HEK293 (cell line): ENCODE measurements around the gene ARMH3.

Experiments used
- CTCF ChIA-PET: fragments of 350-600 bp; formaldehyde crosslinking; extraction: SDS; loops from one replicate; lab custom pipeline; 2021; ENCODE audit warnings: antibody characterized with exemption; lab: Yijun Ruan, JAX
- POLR2A ChIA-PET: fragments of 300-600 bp; formaldehyde crosslinking; extraction: SDS; loops from one replicate; lab custom pipeline; 2020; ENCODE audit warnings: antibody characterized with exemption, inconsistent platforms; lab: Yijun Ruan, JAX
- H3K27ac ChIP-seq: fragments of 200-500 bp; sonication (Bioruptor generic); 2 replicates; pipeline ENCODE4 v1.5.1; 2014; ENCODE audit warnings: low read depth, low read length, control low read depth, inconsistent platforms; ENCODE audit errors: extremely low read depth
- H3K36me3 ChIP-seq, 2 experiments: fragments of 200-500 bp in 1 of 2; sonication (Bioruptor generic) in 1 of 2; 1 replicate in 1 of 2; 2 replicates in 1 of 2; pipeline ENCODE4 v1.5.1; 2014 to 2017; ENCODE audit warnings: inconsistent platforms in 2 of 2, low read length in 2 of 2; ENCODE audit not compliant: control insufficient read depth in 2 of 2, insufficient read depth in 1 of 2
- H3K4me1 ChIP-seq: fragments of 200-500 bp; sonication (Bioruptor generic); 2 replicates; pipeline ENCODE4 v1.5.1; 2014; ENCODE audit warnings: mild to moderate bottlenecking, low read length, inconsistent platforms; ENCODE audit not compliant: control insufficient read depth, insufficient read depth
- H3K4me3 ChIP-seq: 2 replicates; pipeline ENCODE4 v1.5.1; 2011; ENCODE audit warnings: low read depth, mild to moderate bottlenecking, control low read depth, low read length, moderate library complexity
- H3K9me3 ChIP-seq: fragments of 200-500 bp; sonication (Bioruptor generic); 2 replicates; pipeline ENCODE4 v1.5.1; 2014; ENCODE audit warnings: low read depth, low read length, inconsistent platforms; ENCODE audit not compliant: control insufficient read depth, insufficient read depth
- FEZF1 ChIP-seq: fragments of 450-650 bp; formaldehyde crosslinking; IDR thresholded peaks from 2 replicates; pipeline ENCODE4 v1.5.1; 2016; ENCODE audit warnings: missing biosample characterization, missing genetic modification characterization
- GFI1B ChIP-seq: fragments of 450-650 bp; formaldehyde crosslinking; IDR thresholded peaks from 2 replicates; pipeline ENCODE4 v1.5.1; 2016; ENCODE audit warnings: missing biosample characterization, missing genetic modification characterization
- IKZF3 ChIP-seq: fragments of 450-650 bp; IDR thresholded peaks from 2 replicates; pipeline ENCODE4 v1.5.0; 2018; ENCODE audit warnings: missing biosample characterization, mild to moderate bottlenecking, missing genetic modification characterization, moderate library complexity
- OSR2 ChIP-seq: fragments of 450-650 bp; formaldehyde crosslinking; IDR thresholded peaks from 2 replicates; pipeline ENCODE4 v1.5.1; 2016; ENCODE audit warnings: missing biosample characterization, missing genetic modification characterization
- PRDM1 ChIP-seq: fragments of 450-650 bp; formaldehyde crosslinking; IDR thresholded peaks from 2 replicates; pipeline ENCODE4; 2016; ENCODE audit warnings: missing biosample characterization, missing genetic modification characterization
- PRDM10 ChIP-seq: fragments of 450-650 bp; formaldehyde crosslinking; IDR thresholded peaks from 2 replicates; pipeline ENCODE4 v1.5.1; 2016; ENCODE audit warnings: missing biosample characterization, missing genetic modification characterization
- PRDM6 ChIP-seq: fragments of 450-650 bp; formaldehyde crosslinking; IDR thresholded peaks from 2 replicates; pipeline ENCODE4 v1.5.1; 2017; ENCODE audit warnings: missing biosample characterization, missing genetic modification characterization
- SP7 ChIP-seq: fragments of 450-650 bp; formaldehyde crosslinking; IDR thresholded peaks from 2 replicates; pipeline ENCODE4 v1.5.1; 2016; ENCODE audit warnings: missing biosample characterization, missing genetic modification characterization
- TCF7L2 ChIP-seq: IDR thresholded peaks from 2 replicates; pipeline ENCODE4 v1.6.1; 2011; ENCODE audit warnings: low read depth, mild to moderate bottlenecking, inconsistent platforms, low read length, moderate library complexity, borderline replicate concordance
- ZBTB20 ChIP-seq: fragments of 450-650 bp; formaldehyde crosslinking; IDR thresholded peaks from 2 replicates; pipeline ENCODE4 v1.5.1; 2016; ENCODE audit warnings: missing biosample characterization, missing genetic modification characterization
- ZFP69B ChIP-seq: fragments of 450-650 bp; formaldehyde crosslinking; IDR thresholded peaks from 2 replicates; pipeline ENCODE4 v1.5.1; 2016; ENCODE audit warnings: missing biosample characterization, missing genetic modification characterization
- ZNF10 ChIP-seq: fragments of 450-650 bp; formaldehyde crosslinking; IDR thresholded peaks from 2 replicates; pipeline ENCODE4 v1.5.1; 2017; ENCODE audit warnings: missing biosample characterization, missing genetic modification characterization
- ZNF121 ChIP-seq: fragments of 450-650 bp; formaldehyde crosslinking; IDR thresholded peaks from 2 replicates; pipeline ENCODE4 v1.5.1; 2016; ENCODE audit warnings: missing biosample characterization, missing genetic modification characterization
- ZNF19 ChIP-seq: fragments of 450-650 bp; formaldehyde crosslinking; IDR thresholded peaks from 2 replicates; pipeline ENCODE4; 2016; ENCODE audit warnings: missing biosample characterization, missing genetic modification characterization, low read depth
- ZNF221 ChIP-seq: fragments of 450-650 bp; formaldehyde crosslinking; IDR thresholded peaks from 2 replicates; pipeline ENCODE4 v1.5.1; 2017; ENCODE audit warnings: missing biosample characterization, missing genetic modification characterization, borderline replicate concordance
- ZNF362 ChIP-seq: fragments of 450-650 bp; formaldehyde crosslinking; IDR thresholded peaks from 2 replicates; pipeline ENCODE4 v1.5.1; 2016; ENCODE audit warnings: missing biosample characterization, missing genetic modification characterization
- ZNF366 ChIP-seq: fragments of 450-650 bp; formaldehyde crosslinking; conservative IDR thresholded peaks from 2 replicates; pipeline ENCODE4 v1.5.1; 2016; ENCODE audit warnings: missing biosample characterization, missing genetic modification characterization
- ZNF473 ChIP-seq: fragments of 450-650 bp; formaldehyde crosslinking; IDR thresholded peaks from 2 replicates; pipeline ENCODE4 v1.5.1; 2017; ENCODE audit warnings: missing biosample characterization, missing genetic modification characterization
- ZNF623 ChIP-seq: fragments of 450-650 bp; formaldehyde crosslinking; IDR thresholded peaks from 2 replicates; pipeline ENCODE4 v1.5.1; 2016; ENCODE audit warnings: missing biosample characterization, missing genetic modification characterization
- ZNF747 ChIP-seq: fragments of 450-650 bp; formaldehyde crosslinking; IDR thresholded peaks from 2 replicates; pipeline ENCODE4 v1.5.1; 2016; ENCODE audit warnings: missing biosample characterization, missing genetic modification characterization
- ZSCAN23 ChIP-seq: fragments of 450-650 bp; formaldehyde crosslinking; IDR thresholded peaks from 2 replicates; pipeline ENCODE4 v1.5.1; 2016; ENCODE audit warnings: missing biosample characterization, missing genetic modification characterization
- ZXDB ChIP-seq: fragments of 450-650 bp; formaldehyde crosslinking; IDR thresholded peaks from 2 replicates; pipeline ENCODE4 v1.5.1; 2016; ENCODE audit warnings: missing biosample characterization, missing genetic modification characterization

ARMH3 gene

GRCh38 chr10:101814466-101815071 lies 241.4 kb downstream of the ARMH3 start:
- Histone ChIP-seq H3K36me3 (peaks cover 21 to 29% of the 10 kb centered on the region in 2 experiments; a peak in 2 of 3 replicates), H3K4me1 (peaks cover 9% of the 10 kb centered on the region), H3K27ac (0 out of 2 replicates have a peak overlapping the region, but pooled peaks have one; percentile 1), H3K9me3 (no peaks in the 10 kb centered on the region), H3K4me3 (peak overlapping the region; percentile 92)
- TF ChIP-seq ZNF473 (tag by site-specific recombination) (no peak), IKZF3 (tag by site-specific recombination) (0 out of 2 replicates have a peak, but pooled peaks have one; percentile 25), ZSCAN23 (tag by site-specific recombination) (no peak), FEZF1 (tag by site-specific recombination) (0 out of 2 replicates have a peak, but pooled peaks have one; percentile 19), SP7 (tag by site-specific recombination) (peak; percentile 51; the same call in 1 of the 2 replicates), TCF7L2 (peak; percentile 36; the same call in 1 of the 2 replicates), ZNF19 (tag by site-specific recombination) (no peak), OSR2 (0 out of 2 replicates have a peak, but pooled peaks have one; percentile 6), ZNF747 (tag by site-specific recombination) (no peak), PRDM6 (tag by site-specific recombination) (peak; percentile 95), ZBTB20 (tag by site-specific recombination) (no peak), GFI1B (no peak), ZNF362 (tag by site-specific recombination) (0 out of 2 replicates have a peak, but pooled peaks have one; percentile 21), ZNF221 (no peak), ZNF366 (no peak), ZNF623 (tag by site-specific recombination) (no peak), ZXDB (tag by site-specific recombination) (0 out of 2 replicates have a peak, but pooled peaks have one; percentile 28), ZNF10 (no peak), ZFP69B (tag by site-specific recombination) (no peak), ZNF121 (tag by site-specific recombination) (peak; percentile 8; the same call in 1 of the 2 replicates), PRDM1 (tag by site-specific recombination) (peak; percentile 28; the same call in 1 of the 2 replicates), PRDM10 (0 out of 2 replicates have a peak, but pooled peaks have one; percentile 7)
- POLR2A ChIA-PET = interaction anchor here (1.2 kb wide), 1 partner anchor 18 kb away, joined by 4 read pairs; no protein-coding TSS in a partner anchor
- CTCF ChIA-PET = interaction anchor here (0.6 to 1.2 kb wide), 2 partner anchors 13 to 66 kb away, joined by 3 to 4 read pairs; no protein-coding TSS in a partner anchor
